ENCODE results near the gene TMEM74B. TPM values are rescaled to one million over a fixed set of nuclear protein-coding genes. Genes with fewer than 3 reads are reported as not detected.

Gene TMEM74B
- not detected in 2 replicates for total RNA-seq

DNA sequence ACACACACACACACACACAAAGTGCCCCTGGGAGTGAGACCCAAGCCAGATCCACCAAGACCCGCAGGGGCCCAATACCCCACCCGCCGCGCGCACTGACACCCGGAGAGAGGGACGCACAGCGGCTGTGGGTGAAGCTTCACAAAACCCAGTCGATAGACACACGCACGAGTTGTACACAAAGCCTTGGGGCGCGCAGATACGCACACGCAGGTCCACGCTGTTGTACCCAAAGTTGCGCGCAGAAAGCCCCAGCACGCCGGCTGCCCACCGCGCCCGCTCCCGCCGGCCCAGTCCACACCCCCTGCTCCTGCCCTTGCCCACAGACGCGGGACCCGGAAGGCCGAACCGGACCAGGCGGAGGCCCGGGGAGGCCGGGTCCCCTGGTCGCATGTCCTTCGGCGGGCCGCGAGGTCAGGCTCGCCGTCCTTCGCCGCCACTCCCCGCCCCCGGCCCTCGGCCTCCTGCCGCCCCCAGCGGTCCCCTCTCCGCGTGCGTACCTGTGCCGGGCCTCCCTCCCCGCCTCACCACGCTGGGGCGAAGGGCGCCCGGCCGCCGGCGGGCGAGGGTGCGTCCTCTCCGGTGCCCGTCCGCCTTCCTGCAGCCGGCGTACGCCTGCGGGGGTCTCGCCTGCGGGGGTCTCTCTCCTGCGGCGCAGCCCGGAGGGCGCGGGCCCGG is at the start of gene TMEM74B:
Gene TMEM74B (minus strand): TSS at position 344 of the 678 bp plus-strand sequence. CDS start 1,180 bp downstream, outside the sequence.

DNA sequence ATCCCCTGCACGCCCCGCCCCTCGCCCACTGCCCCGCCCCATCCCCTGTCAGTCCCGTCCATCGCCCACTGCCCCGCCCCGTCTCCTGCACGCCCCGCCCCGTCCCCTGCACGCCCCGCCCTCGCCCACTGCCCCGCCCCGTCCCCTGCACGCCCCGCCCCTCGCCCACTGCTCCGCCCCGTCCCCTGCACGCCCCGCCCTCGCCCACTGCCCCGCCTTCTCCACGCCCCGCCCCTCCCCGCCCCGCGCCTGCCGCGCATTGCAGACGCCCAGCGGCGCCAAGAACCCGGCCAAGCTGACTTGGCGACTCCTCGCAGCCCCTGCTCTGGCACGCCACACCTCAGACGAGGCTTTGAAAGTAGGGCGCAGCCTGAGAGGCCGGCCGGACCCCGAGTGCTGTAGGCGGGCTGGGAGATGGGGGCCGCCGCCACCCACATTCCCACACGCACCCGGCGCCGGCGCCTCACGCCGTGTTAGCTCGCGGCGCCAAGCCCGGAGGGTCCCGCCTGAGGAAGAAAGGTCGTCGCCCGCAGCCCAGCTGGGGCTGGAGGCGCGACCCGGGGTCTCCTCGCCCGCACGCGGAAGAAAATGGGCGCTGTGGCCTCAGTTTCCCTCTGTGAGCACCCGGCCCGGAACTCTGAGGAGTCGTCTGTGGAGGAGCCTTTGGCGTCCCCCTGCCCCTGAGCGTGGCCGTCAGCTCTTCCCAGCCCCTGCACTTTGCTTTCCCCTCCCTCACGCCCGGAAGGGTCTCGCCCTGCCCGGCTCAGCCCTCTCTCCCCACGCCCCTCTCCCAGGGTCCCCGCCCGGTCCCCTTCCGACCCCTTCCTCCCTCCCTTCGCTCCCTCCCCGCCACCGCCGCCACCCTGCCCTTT is 41.2 kb upstream of the TMEM74B start, which contains the start of gene RAD21L1:
Gene RAD21L1 (plus strand): TSS at position 262 of the 872 bp plus-strand sequence. CDS start 2,410 bp downstream, outside the sequence.

DNA sequence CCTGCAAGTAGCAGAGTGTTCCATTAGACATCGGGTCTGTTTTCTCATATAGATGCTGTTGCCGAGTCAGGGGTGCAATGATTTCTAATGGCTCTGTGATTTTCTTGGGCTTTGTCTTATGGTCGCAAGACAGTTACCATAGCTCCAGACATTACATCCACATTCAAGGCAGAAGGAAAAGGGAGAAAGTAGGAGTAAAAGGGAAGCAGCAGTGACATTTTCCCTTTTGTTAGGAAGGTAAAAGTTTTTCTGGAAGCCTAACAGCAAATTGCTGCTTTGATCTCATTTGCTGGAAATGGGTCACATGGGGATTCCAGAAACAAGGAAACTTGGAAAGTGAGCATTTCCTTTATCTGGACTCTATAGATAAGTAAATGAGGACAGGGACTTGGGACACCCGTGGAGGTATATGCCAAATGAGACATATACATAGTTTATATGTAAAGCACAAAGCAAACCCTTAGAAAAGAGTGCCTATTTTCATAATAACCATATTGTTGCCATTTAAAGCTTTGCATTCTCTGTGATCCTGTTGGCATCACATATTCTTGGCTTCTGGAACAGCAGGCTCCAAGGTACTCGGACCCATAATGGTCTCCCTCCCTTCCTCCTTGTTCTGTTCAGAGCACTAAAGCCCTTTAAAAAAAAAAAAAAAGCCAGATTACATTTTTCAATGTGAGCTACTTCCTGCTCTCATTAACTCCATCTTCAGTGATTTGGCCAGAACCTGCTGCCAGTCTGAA is 18.2 kb upstream of the TMEM74B start, which contains the start of gene C20orf202:
Gene C20orf202 (plus strand): TSS at position 693 of the 743 bp plus-strand sequence. CDS start 132 bp downstream, outside the sequence.

Other genes with a start within 250 kb of the TMEM74B start
- 0.17 TPM in 1 of 2 replicates, not detected in the other for gene RSPO4, start 182.7 kb downstream of the TMEM74B start, total RNA-seq
- gene PSMF1, start 66.4 kb downstream of the TMEM74B start, total RNA-seq, result 138 and 231 TPM in 2 replicates
- not detected in 2 replicates for gene C20orf202, start 18.5 kb upstream of the TMEM74B start, total RNA-seq
- gene RAD21L1, start 41.1 kb upstream of the TMEM74B start, total RNA-seq, result not detected in 2 replicates
- 6.4 and 6.7 TPM in 2 replicates for gene SNPH, start 81.3 kb upstream of the TMEM74B start, total RNA-seq
- gene SDCBP2, start 144.2 kb upstream of the TMEM74B start, total RNA-seq, result 0.74 and 0.84 TPM in 2 replicates
- 111 and 114 TPM in 2 replicates for gene FKBP1A, start 208.1 kb upstream of the TMEM74B start, total RNA-seq